RWPE2 (cell line): ENCODE data around the gene ETFBKMT.

ENCODE experiments used
- ATAC-seq: fragments of 200-7000 bp; cut with Tn5 transposase; 3 replicates; pipeline ENCODE4 v1.9.1; 2021; ENCODE audit warnings: low read depth
- DNase-seq: peaks from one replicate; pipeline ENCODE4 v3.0.0-alpha.2; 2020; ENCODE audit warnings: low spot score
- H3K27ac ChIP-seq: fragments of 450-650 bp; 2 replicates; pipeline ENCODE4 v1.5.1; 2017; ENCODE audit warnings: mild to moderate bottlenecking; ENCODE audit not compliant: poor library complexity, severe bottlenecking
- H3K27me3 ChIP-seq: fragments of 250-450 bp; sonication (Bioruptor Pico); 2 replicates; pipeline ENCODE4 v1.5.1; 2021; ENCODE audit warnings: mild to moderate bottlenecking, moderate library complexity; ENCODE audit not compliant: insufficient read depth, poor library complexity, severe bottlenecking
- H3K36me3 ChIP-seq: fragments of 250-450 bp; sonication (Bioruptor Pico); 2 replicates; pipeline ENCODE4 v1.5.1; 2020; ENCODE audit warnings: low read depth, mild to moderate bottlenecking, moderate library complexity
- H3K4me1 ChIP-seq: fragments of 250-450 bp; sonication (Bioruptor Pico); 2 replicates; pipeline ENCODE4 v1.5.1; 2021; ENCODE audit warnings: mild to moderate bottlenecking, moderate library complexity; ENCODE audit not compliant: insufficient read depth, poor library complexity, severe bottlenecking
- H3K4me3 ChIP-seq: fragments of 250-450 bp; sonication (Bioruptor Pico); 2 replicates; pipeline ENCODE4 v1.5.1; 2021; ENCODE audit warnings: mild to moderate bottlenecking, moderate library complexity; ENCODE audit not compliant: severe bottlenecking
- H3K9me3 ChIP-seq: fragments of 250-450 bp; sonication (Bioruptor Pico); 2 replicates; pipeline ENCODE4 v1.5.1; 2021; ENCODE audit warnings: mild to moderate bottlenecking, moderate library complexity; ENCODE audit not compliant: severe bottlenecking
- CTCF ChIP-seq: fragments of 450-650 bp; IDR thresholded peaks from one replicate; pipeline ENCODE4 v1.5.1; 2017; ENCODE audit warnings: mild to moderate bottlenecking, moderate library complexity; ENCODE audit not compliant: poor library complexity, severe bottlenecking

Gene ETFBKMT

DNA sequence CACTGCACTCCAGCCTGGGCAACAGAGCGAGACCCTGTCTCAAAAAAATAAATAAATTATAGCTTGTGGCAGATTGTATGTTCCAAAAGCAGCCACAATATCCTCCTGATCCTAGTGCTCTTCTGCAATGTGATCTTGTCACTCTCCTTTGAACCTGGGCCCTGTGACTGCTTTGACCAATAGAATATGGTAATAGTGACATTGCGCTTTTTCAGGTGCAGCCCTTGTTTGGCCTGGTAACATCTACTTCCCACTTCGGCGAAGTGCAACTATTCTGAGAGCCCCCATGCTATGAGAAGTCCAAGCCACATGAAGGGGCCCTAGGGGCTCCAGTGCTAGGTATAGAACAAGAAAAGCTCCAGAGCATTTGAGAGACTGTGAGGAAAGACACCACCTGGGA, 37.5 kb upstream of the ETFBKMT start:
- DNase-seq (no peak), ATAC-seq (no peak)
- no peak for TF ChIP-seq CTCF
- no peak overlapping the region for H3K27ac ChIP-seq
- H3K9me3 ChIP-seq = no peaks in the 10 kb centered on the region
- no peaks in the 10 kb centered on the region for H3K36me3 ChIP-seq
- H3K4me1 ChIP-seq = no peaks in the 10 kb centered on the region
- H3K27me3 ChIP-seq = no peaks in the 10 kb centered on the region
- no peak overlapping the region for H3K4me3 ChIP-seq

DNA sequence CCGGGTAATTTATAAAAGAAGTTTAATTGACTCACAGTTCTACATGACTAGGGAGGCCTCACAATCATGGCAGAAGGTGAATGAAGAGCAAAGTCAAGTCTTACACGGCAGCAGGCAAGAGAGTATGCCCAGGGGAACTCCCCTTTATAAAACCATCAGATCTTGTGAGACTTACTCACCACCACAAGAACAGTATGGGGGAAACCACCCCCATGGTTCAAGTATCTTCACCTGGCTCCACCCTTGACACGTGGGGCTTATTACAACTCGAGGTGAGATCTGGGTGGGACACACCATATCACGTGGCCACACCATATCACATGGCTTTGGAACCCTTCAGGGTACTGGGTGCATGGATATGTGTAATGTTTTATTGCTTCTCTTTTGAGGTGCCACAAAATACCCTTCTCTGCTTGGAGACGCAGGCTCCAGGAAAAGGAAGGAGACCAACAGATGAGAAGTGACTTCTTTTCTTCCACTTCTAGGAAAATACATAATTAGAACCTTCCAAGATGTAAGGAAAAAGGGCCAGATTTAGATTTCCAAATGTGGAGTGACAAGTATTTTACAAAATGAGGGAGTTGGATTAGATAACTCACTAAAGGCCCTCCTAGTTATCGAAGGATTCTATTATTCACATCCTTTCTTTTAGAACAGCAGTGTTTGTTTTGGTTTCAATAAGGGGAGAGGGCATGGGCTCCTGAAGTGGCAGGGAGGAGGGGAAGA, 33.1 kb upstream of the ETFBKMT start:
- no peaks in the 10 kb centered on the region for H3K36me3 ChIP-seq
- no peak for ATAC-seq
- no peaks in the 10 kb centered on the region for H3K9me3 ChIP-seq
- H3K27ac ChIP-seq = no peak overlapping the region
- H3K27me3 ChIP-seq = no peaks in the 10 kb centered on the region
- H3K4me3 ChIP-seq = no peak overlapping the region
- no peaks in the 10 kb centered on the region for H3K4me1 ChIP-seq
- DNase-seq = no peak
- TF ChIP-seq CTCF = no peak

GRCh38 chr12:31627456-31628054, 31.9 kb upstream of the ETFBKMT start:
- no peaks in the 10 kb centered on the region for H3K4me1 ChIP-seq
- H3K9me3 ChIP-seq = no peaks in the 10 kb centered on the region
- no peaks in the 10 kb centered on the region for H3K36me3 ChIP-seq
- H3K27ac ChIP-seq = no peak overlapping the region
- DNase-seq (no peak), ATAC-seq (no peak)
- no peaks in the 10 kb centered on the region for H3K27me3 ChIP-seq
- no peak for TF ChIP-seq CTCF
- no peak overlapping the region for H3K4me3 ChIP-seq

- no peak for DNase-seq
- Histone ChIP-seq H3K27ac (no peak overlapping the region), H3K36me3 (no peaks in the 10 kb centered on the region), H3K4me3 (no peak overlapping the region), H3K9me3 (no peaks in the 10 kb centered on the region), H3K4me1 (no peaks in the 10 kb centered on the region), H3K27me3 (no peaks in the 10 kb centered on the region)
- no peak for TF ChIP-seq CTCF
- ATAC-seq = no peak
These were observed 29.4 kb upstream of the ETFBKMT start for GRCh38 chr12:31629756-31630732.
